Coronary artery (tissue), 2 donors: ENCODE measurements around the gene FOSL2.

ENCODE experiments used
- DNase-seq: peaks from one replicate; pipeline ENCODE4 v3.0.0-alpha.2; 2017; ENCODE audit warnings: low spot score
- H3K27ac ChIP-seq, 2 donors: fragments of 200-600 bp; sonication (generic); one replicate each; pipeline ENCODE4 v1.5.1; 2016 to 2019
- H3K4me3 ChIP-seq: fragments of 200-600 bp; sonication (generic); 2 replicates; pipeline ENCODE4 v1.5.1; 2016; ENCODE audit warnings: mild to moderate bottlenecking, moderate library complexity
- TF ChIP-seq, protein P1 (sequence below): fragments of 200-600 bp; sonication (generic); IDR thresholded peaks from one replicate; pipeline ENCODE4 v1.5.1; 2019; ENCODE audit warnings: antibody characterized with exemption

Gene FOSL2

DNA sequence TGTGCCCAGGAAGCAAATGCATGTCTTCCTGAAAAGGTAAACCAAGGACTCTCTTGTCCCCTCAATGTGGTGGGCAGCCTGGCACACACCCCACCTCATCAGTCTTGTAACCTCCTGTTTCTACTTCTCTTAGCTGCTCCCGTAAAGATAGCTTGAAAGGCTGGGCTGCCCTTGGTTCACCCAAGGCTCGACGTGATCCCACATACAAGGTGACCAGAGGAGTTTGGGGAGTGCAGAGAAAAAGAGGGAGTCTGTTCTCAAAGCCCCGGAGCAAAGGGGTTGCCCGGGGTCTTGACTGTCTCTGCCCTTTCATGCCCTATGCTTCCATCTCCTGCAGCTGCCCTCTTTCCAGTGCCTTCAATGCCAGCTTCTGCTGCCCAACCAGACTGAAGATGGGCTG lies 18.3 kb upstream of the FOSL2 start:
- no peak for DNase-seq
- Histone ChIP-seq H3K27ac (no peak overlapping the region), H3K4me3 (no peak overlapping the region)
- TF ChIP-seq, protein P1, sequence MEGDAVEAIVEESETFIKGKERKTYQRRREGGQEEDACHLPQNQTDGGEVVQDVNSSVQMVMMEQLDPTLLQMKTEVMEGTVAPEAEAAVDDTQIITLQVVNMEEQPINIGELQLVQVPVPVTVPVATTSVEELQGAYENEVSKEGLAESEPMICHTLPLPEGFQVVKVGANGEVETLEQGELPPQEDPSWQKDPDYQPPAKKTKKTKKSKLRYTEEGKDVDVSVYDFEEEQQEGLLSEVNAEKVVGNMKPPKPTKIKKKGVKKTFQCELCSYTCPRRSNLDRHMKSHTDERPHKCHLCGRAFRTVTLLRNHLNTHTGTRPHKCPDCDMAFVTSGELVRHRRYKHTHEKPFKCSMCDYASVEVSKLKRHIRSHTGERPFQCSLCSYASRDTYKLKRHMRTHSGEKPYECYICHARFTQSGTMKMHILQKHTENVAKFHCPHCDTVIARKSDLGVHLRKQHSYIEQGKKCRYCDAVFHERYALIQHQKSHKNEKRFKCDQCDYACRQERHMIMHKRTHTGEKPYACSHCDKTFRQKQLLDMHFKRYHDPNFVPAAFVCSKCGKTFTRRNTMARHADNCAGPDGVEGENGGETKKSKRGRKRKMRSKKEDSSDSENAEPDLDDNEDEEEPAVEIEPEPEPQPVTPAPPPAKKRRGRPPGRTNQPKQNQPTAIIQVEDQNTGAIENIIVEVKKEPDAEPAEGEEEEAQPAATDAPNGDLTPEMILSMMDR, result no peak

DNA sequence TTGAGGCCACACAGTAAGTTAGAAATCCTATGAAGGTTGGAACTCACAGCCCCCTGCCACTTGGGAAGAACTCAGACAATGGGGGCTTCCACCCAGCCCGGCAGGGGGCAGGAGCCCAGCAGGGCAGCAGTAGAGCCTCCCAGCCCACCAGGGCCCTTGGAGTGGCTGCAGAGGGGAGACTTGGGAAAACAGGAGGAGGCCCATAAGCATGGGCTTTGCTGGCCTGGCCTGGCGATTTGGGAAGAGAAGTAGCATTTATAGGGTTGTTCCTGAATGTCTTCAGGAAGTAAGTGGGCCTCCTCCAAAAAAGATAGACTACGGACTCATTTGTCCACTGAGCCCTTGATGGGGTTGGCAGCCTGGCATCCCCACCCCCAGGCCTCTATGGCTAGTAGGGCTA lies 17.4 kb upstream of the FOSL2 start:
- Histone ChIP-seq H3K27ac (no peak overlapping the region), H3K4me3 (no peak overlapping the region)
- DNase-seq, result no peak
- TF ChIP-seq, protein P1, result no peak

DNA sequence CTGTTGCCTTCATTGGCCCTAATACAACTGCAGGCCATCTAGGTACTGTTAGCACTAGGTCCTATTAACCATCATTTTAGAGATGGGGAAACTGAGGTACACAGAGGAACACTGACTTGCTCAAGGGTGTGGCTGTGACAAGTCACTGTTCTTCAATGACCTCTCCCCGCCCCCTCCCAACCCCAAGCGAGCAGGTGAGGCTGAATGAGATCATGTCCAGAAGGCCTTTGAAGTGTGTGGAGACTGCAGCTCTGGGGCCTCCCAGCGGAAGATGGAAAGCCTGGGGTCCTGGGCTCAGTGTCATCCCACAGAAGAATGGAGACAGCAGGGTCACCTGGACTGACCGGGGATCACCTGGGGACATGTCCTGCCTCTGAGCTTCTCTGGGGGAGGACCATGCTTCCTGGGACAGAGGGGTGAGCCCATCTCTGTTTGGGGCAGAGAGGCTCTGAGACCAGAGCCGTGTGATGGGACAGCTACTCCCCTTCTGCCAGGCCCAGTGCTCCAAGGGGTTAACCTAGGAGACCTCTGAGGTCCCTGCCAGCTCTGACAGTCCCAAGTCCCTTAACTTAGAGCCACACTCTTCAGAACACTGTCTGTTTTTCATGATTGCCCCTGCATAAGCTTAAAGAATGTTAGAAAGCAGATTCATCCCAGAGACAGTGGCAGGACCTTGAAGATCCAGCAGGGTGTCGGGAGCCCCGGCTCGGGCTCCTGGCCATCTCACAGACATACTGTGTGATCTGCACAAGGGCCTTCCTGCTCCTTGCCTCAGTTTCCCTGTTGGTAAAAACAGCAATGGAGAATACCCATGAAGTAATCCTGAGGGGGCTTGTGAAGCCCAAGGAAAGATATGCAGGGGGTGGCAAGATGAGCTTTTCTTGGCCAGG lies 16.7 kb upstream of the FOSL2 start:
- DNase-seq, result no peak
- no peak overlapping the region for H3K4me3 ChIP-seq
- no peak overlapping the region for H3K27ac ChIP-seq
- TF ChIP-seq, protein P1, result no peak

DNA sequence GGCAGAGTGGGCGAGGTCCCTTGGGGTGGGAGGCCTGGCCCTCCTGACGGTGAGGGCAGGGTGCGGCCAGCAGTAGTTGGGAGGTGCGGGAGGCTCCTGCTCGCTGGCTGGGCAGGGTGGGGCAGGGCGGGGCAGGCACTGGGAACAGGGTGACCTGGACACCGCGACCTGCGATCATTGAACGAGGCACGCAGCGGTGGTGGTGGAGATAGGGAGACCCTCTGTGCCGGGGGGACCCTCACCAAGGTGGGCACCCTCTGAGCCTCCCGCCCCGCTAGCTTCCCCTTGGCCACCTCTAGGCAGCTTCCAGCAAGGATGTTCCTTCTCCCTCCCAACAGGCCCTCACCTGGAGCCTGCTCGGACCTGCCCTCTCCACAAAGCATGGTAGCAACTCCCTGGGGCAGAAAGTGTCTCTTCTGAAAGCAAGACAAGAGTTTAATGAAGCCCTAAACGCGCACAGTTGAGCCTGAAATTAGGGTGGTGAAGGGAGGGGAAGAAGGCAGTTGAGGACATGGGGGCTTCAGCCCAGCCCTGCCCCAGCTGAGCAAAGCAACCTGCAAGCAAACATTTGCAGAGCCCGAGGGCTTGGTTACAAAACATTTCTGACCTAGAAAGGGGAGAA lies 15.4 kb upstream of the FOSL2 start:
- no peak overlapping the region for H3K4me3 ChIP-seq
- no peak overlapping the region for H3K27ac ChIP-seq
- no peak for DNase-seq
- TF ChIP-seq, protein P1, result no peak

DNA sequence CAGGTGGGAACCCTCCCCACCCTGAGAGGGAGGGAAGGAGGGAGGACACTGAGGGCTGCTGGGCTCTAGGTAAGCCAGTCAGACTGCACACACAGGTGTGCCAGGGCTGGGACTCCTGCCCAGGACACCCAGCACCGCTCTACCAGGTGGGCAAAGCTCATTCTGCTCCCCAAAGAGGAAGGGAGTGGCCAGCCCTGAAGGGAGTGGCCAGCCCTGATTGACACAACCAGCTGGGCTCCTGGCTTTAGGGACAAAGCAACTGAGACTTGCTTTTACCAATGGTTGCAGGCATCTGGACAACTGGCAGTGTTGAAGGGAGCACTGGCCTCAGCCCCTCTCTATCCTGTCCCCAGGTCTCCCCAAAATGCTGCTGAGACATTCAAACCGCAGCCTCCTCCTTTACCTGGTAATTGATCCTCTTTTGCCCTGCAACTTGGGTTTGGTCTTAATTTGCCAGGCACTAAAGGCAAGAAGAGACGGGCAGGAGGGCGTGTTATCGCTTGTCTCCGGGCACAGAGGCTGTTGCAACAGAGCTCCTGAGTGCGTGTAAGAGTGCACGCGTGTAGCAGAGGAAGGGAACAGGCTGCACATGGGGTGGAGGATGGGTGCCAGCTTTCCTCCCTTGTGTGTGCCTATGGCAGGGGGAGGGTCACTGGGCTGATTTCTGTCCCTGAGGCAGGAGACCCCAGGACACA lies 14.5 kb upstream of the FOSL2 start:
- H3K4me3 ChIP-seq, result no peak overlapping the region
- H3K27ac ChIP-seq, result no peak overlapping the region
- TF ChIP-seq, protein P1, result no peak
- DNase-seq, result no peak

DNA sequence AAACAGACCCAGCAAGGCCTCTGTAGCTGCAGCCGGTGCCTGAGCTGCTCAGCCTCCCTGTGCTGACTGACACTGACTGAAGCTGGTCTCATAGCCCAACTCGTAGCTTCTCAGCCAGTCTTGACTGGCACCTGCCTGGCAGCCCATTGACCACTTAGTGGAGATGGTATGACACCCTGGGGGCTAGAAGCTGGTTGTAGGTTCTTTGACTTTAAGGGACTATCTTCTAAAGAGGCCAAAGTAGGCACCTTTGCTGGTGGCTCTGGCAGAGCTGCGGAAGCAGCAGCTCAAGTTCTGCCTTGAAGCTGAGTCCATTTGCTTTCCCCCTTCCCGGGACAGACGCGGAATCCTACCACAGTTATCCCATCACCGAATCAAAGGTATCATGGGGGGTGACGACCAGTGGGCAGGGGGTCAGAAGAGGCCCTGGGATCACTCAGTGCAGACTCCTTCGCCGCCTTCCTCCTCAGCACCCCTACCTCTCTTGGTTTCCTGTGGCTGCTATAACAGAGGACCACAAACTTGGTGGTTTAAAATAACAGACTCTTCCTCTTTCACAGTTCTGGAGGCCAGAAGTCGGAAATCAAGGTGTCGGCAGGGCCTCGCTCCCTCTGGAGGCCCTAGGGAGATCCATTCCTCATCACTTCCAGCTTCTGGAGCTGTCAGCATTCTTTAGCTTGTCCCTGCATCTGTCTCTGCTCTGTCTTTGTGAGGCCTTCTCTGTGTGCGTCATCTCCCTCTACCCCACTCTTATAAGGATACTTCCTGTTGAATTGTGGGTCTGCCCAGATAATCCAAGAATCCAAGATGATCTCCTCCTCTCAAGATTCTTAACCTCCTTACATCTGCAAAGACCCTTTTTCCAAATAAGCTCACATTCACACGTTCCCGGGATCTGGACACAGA lies 13.7 kb upstream of the FOSL2 start:
- H3K4me3 ChIP-seq, result no peak overlapping the region
- no peak overlapping the region for H3K27ac ChIP-seq
- TF ChIP-seq, protein P1, result no peak
- DNase-seq, result no peak
